SIG-M5 (cell line): ENCODE measurements around the gene NDUFV1.
A peak's percentile ranks its signal among the peaks of the same experiment; 100 is the strongest.

Experiments
- DNase-seq: peaks from one replicate; lab custom pipeline; 2025; lab: John Stamatoyannopoulos, UW

Gene NDUFV1

DNA sequence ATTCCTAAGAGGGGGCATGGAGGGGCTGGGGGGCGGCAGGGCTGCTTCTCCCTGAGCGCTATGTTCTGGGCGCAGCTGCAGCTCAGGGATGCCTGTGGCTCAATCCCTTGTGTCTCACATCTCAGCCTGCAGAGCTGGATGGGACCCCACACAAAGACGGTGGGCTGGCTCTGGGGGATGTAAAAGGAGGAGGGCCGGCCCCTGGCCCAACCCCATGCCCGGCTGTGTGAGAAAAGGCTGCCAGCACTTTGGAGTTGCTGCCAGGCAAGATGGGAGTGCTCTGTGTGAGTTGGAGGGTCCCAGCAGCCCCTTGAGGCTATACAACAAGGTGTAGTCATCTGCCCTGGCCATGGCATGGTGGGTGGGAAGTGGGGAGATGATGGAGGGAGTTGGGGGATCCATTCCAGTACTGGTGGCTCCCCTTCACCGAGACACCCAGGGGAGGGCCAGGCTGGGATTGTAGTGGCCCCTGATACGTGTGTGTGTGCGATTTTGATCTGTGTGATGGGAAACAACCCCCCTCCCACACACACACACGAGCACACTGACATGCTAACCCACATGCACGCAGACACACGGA lies 34.1 kb downstream of the NDUFV1 start:
- no peak for DNase-seq

DNA sequence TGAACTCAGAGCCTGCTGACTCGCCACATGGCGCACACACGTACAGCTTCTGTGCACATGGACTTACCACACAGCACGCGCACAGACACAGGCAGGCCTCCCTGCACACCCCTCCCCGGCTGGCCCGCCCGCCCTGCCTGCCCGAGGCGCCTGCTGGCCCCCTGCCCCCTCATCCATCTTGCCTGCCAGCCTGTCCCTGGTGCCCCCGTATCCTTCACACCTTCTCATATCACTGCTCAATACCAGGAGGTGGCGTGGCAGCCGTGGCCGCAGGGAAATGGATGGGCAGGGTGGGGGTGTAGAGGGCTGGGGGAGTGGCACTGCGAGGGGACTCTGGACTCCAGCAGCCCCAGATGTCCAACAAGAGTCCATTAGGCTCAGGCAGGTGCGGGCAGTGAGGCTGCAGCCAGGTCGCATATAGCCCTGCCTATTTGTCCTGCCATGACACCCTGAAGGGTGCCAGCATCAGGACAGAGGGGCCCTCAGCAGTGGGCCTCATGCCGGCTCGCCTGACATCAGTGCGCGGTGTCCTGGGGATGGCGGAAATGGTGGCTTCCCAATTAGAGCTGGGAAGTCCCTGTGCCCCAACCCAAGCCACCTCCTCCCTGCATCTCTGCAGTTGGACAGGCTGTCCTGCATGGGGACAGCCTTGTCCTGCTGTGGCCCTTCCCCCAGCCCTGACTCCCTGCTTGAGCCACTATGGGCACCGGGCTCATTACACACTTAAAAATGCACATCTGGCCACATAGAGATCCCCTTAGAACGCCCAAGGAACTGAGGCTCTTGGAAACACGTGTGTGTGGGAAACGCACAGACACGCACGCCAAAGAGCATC lies 34.8 kb downstream of the NDUFV1 start:
- no peak for DNase-seq

DNA sequence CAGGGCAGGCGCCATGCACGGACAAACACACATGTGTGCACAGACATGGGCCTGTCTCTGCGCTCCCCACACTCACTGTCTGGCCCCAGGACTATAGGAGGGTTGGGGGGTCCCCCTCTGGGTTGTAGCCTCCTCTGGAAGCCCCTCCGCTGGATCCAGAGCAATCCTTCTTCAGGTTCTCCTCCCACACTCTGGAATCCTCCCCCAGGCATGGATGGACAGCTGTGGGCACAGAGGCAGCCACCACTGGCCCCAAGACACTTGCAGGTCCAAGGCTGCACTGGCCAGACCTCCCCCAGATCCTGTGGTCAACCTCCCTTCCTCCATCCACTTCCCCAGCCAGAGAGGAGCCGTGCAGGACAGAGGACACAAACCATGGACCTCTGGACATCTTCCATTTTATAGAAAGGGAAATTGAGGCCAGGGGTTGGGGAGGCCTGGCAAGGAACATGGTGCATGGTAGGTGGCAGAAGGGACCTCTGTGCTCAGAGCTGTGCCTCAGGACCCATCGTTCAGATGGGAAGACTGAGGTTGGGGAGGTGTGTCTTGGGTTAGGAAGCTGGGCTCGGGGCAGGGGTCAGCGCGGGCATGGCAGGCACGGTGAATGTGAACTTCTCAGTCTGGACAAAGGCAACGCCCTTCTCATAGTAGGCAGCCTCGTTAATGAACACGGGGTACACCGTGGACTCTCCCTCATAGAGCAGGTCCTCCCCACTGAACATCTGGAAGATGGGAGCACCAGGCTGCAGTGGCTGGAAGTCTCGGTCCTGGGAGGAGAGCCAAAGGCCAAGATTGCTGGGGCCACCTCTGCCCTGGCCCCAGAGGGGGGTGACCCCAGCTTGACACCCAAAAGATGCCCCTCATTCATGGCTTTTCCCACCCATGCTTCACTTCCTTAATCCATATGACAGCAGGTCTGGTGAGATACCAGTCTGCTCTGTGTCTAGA lies 35.7 kb downstream of the NDUFV1 start:
- DNase-seq: no peak

DNA sequence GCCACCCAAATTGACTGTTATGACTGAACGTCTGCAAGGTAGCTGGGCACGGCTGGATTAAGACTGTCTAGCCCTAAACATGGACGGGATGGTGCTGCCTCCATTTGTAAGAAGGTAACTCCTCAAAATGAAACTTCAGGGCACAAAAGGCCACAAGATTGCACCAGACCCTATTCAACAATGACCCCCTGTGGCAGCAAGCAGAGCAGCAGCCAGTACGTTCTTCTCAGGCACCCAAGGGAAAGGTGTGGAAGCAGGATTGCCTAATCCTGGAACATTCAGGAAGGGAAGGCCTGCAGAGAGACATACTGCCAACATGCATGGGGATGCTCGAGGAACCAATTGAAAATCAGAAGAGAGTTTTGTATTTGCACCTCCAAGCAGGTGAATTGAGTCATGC lies 37.3 kb downstream of the NDUFV1 start:
- no peak for DNase-seq

DNA sequence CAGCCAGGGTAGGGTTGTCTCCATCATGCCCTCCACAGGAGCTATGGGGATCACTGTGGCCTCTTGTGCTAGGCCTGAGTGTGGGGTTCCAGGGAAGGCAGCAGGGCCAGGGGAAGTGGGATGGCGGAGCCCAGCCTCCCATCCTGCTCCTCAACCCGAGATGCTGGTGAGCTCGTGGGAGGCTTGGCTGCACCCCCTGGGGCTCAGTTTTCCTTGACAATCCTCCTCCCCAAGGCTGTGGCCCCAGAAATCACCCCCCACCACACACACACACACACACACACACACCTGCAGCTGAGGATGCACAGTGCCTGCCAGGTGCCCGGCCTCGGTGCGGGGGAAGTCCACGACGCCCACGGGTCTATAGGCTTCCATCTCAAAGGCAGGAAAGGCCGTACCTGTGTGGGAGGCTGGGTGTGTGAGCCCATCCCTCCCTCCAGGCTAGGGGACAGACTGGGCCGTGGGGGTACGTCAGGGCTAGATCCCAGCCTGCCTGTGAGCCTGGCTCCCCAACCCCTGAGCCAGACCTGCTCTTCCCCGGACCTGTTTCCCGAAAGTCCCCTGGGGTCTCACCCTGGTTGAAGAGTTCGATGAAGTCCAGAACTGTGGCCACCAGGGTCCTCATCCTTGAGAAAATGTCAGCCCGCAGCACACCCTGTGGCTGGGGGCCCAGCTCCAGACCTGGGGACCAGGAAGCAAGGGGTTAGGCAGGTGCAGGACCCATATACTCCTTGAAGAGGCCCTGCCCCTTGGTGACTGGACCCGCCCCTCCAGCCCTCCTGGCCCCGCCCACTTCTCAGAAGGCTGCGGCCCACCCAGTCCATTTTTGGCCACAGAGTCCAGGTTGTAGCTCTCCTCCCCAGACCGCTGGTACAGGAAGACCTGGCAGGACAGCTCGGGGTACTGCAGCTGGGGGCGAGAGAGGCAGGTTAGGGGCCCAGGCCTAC lies 38.0 kb downstream of the NDUFV1 start:
- DNase-seq: no peak

DNA sequence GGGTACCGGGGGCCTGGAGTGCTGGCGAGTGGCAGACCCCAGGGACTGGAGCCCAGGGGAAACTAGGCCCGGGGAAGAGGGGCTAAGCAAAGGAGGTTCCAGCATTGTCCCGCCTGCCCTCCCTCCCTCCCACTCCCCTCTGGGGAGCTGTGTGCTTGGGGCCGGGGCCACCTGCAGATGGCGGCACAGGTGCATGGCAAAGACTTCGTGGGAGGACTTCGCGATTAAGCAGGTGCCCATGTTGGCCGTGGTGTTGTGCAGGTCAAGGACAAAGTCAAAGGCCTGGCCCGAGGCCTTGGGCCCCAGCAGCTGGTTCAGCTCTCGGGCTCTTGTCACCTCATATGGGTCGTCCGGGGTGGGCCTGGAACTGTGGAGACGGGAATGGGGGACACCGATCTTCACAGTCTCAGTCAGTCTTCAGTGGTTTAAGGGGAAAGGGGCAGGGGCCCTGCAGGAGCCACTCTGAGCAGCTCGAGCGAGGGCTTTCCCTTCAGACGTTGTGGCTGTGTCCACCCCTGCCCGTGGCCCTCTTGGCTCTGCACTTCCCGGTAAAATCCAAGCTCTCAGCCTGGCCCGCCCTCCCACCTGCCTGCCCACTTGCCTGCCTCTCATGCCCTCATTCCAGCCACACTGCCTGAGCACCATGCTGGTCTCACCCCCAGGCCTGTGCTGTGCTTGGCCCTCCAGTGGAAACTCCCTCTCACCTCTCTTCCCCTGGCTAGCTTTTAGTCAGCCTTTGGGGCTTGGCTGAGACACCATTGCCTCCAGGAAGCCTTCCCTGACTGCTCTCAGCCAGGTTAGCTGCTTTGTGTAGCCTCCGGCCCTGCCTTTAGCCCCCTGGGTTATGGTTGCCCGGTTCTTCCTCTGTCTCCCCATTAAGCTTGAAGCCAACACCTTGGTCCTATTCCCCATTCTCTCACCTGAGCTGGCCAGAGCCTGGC lies 39.1 kb downstream of the NDUFV1 start:
- DNase-seq: no peak

DNA sequence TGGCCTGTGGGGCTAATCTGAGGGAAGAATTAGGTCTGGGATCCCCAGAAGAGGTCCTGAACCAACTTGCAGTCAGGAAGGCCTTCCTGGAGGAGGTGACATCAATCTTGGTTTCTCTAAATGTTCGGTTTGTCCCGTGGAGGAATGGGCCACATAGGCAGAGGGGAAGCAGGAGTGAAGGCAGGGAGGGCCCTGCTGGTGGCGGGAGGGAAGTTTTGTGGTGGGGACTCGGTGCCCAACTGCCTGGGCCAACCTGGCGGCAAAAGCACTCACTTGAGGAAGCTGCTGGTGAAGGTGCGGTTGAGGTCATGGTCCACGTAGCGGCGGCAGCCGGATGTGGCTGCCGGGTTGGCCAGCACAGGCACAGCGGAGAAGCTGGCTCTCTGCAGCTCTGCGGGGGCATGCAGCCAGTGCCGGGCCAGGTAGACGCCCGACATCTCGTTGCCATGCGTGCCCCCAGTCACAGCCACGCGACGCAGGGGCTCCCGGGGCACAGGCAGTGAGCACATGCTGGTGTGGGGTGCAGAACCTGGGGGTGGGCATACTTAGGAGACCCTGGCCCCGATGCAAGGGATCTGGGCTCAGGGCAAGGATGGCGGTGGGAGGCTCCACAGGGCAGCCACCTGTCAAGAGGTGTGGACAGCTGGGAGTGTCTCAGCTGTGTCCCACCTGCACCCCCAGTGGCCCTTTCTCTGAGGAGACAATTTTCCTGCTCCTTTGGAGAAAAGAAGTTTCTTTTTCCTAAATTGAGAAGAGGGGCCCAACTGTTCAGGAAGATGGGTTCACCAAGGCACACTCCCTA lies 40.0 kb downstream of the NDUFV1 start:
- DNase-seq: no peak

DNA sequence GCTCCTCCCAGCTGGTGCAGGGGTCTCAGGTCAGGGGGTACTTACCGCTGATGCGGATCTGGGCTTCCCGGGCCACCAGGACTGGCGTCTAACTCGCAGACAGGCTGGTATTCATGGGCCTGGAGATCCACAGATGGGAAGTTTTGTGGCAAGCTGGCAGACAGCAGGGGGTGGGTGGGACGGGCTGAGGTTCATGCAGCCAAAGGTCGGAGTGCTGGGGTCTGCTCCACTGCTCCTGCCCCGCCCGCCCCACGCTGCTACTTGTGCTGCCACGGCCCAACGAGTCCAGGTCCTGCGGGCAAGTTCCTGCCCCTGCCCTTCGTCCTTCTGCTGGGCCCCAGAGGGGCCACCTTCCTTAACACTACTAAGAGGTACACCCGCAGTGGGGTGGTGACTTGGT lies 40.7 kb downstream of the NDUFV1 start:
- no peak for DNase-seq

DNA sequence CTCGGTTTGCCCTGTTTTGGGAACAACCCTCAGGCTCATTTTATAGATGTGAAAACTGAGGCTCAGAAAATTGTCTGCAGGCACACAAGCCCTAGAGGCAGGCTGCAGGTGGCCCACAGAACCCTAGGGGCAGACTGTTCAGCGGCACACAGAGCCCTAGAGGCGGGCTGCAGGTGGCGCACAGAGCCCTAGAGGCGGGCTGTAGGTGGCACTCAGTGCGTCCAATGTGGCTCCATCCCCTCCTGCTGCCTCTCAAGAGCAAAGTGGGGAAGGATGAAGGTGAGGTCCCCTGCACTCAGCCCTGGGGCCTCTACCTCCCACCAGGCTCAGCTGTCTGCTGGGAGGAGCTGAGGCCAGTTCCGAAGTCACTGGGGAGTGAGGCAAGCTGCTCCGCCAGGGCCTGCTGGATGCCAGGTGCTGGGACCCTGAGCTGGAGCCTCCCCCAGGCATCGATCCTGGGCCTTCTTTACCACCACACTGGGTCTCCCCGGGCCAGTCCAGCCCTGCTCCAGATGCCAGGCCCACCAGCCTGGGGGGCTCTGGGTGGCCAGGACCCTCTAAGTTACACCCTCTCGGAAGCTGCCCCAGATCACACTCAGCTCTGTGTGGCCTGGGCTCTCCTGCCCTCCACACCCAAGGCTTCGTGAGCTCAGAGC lies 41.5 kb downstream of the NDUFV1 start:
- DNase-seq: peak; percentile 5

DNA sequence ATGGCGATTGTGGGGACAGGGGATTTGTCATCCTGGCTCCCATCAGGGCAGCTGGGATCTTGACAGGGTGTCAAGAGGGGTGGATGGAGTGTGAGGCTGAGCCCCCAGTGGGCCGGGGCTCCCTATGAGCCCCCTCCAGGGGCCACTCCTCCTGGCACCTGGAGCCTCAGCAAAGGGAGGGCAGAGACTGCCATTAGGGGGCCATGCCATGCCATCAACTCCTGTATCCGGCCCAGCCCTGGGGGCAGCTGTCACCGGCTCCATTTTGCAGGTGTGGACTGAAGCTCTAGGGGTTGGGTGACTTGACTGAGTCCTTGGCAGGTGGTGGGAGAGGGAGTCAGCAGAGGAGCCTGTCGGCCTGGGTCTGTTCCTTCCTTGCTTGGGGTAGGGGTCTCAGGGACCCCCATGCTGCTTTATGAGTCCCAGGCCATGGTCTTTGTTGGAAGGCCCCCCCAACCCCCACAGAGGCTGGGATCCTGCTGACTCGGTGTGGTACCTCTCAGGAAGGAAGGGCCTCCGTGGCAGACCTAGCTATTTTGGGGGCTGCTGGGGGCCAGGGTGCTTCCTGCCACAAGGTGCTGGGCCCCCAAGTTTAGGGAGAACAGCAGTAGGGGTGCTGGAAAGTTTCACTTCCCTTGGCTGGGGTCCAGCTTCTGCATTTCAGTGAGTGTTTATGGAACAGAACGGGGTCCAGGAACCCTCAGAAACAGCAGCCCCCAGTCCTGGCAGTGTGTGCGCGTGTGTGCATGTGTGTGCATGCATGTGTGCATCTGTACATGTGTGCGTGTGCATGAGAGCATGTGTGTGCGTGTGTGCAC lies 42.3 kb downstream of the NDUFV1 start:
- DNase-seq: peak; percentile 5

DNA sequence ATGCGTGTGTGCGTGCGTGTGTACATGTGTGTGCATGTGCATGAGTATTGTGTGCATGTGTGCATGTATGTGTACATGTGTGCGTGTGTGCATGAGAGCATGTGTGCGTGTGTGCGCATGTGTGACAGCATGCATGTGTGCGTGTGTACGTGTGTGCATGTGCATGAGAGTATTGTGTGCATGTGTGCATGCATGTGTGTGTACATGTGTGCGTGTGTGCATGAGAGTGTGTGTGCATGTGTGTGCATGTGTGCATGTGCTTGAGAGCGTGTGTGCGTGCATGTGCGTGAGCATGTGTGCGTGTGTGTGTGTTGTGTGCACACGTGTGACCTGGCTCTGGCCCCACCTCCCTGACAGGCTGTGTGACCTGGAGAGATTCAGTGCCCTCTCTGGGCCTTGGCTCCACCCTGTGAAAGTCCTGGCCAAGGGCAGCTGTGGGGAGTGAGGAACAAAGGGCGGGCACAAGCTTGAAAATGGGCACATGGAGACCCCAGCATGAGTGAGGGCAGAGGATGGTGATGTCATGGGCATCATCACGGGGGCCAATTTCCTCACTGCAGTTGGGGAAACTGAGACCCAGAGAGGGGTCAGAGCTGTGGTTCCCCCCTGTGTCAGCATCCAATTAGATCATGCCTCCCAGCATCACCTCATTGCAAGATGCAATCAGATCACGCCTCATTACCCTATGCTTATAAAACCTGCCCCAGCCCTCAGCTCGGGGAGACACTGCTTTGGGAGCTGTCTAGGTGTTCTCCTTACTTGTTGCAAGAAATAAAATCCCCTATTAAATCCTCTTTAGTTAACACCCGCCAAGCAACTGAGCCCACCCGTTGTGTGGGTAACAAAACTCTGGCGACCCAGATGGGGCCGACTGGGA lies 43.1 kb downstream of the NDUFV1 start:
- no peak for DNase-seq

DNA sequence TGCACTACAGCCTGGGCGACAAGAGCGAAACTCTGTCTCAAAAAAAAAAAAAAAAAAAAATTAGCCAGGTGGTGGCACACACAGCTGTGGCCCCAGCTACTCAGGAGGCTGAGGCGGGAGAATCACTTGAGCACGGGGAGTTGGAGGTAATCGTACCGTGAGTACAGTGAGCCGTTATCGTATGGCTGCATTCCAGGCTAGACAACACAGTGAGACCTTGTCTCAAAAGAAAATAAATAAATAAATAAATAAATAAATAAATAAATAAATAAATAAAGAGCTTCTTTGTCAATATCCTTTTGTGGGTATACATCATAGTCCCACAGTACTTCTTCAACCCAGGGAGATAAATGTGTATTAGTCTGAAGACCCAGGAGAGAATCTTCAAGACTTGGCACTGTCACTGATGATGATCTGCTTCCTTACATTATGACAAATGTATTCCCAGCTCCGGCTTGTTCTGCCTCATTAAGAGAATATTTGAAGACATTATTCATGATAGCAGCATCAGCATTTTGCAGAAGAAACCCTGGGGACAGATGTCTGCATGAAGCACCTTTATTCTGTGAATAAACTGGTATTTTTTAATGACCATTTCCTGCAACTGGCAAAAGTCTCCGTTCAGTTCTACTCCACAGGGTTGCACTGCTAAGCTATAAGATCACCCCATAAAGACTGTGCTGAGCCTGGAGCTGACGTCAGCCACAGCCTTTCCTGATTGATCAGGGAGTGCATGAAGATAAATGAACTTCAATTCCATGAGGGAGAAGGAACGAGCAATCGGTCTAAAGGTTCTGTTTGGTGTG lies 45.4 kb downstream of the NDUFV1 start:
- DNase-seq: no peak

DNA sequence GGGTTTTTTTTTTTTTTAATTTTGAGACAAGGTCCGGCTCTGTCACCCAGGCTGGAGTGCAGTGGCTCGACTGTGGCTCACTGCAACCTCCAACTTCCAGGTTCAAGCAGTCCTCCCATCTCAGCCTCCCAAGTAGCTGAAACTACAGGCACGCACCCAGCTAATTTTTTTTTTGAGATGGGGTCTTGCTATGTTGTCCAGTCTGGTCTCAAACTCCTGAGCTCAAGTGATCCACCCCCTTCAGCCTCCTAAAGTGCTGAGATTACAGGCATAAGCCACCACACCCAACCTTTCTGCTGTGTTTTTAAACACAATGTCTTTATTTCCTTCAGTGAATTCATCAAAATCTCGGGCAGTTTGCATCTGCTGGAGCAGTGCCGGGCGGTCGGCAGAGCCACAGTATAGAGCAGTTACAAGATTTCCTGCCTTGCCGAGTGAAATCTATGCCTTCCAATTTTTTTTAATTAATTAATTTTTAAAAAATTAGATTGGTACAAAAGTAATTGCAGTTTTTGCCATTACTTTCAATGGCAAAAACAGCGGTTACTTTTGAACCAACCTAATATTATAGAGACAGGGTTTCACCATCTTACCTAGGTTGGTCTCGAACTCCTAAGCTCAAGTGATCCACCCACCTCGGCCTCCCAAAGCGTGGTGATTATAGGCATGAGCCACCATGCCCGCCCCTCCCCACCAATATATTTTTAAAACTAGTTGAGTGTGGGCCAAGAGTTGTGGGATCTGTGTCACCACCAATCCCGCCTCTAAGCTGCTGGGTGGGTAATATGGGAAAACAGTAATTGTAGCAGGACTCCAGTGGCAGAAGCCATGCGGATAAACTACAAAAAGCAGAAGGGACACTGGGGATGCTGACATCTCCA lies 46.5 kb downstream of the NDUFV1 start:
- DNase-seq: no peak

DNA sequence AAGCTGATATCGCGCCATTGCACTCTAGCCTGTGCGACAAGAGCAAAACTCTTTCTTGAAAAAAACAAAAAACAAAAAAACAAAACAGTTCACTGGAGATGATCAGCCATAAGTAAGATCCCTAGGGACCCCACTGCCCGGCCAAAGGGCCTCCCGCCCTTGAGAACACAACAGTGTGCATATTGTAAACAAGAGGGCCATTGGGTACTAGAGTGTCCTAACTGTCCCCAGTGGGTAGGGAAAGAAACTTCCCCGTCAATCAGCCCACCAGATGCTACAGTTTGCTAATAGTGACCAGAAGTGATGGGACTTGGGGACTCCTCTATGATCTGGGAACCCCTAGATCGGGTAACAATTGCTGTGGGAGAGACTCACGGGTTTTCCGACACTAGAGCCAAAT lies 47.5 kb downstream of the NDUFV1 start:
- no peak for DNase-seq

DNA sequence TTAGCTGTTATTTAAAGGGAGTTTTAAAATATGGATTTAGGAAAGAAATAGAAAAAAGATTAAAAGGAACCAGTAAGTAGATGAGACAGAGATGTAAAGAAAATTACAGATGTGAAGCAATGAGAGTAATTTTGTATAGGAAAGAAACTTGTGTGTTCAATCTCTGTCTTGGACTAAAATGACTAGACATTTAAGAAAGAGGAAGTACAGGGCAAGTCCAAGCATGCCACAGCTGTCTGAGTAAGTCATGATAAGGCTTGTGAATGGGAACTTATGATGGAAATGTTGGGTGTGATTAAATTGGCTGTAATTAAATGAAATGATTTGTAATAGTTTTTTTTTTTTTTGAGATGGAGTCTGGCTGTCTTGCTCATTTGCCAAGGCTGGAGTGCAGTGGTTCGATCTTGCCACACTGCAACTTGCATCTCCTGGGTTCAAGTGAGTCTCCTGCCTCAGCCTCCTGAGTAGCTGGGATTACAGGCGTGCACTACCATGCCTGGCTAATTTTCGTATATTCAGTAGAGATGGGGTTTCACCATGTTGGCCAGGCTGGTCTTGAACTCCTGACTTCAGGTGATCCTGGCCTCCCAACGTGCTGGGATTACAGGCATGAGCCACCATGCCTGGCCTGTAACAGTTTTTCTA lies 49.7 kb downstream of the NDUFV1 start:
- no peak for DNase-seq
